GM18505 (cell line): Measurements from ENCODE around the gene YIPF2.

Source experiments
- ATAC-seq: cut with Tn5 transposase; IDR thresholded peaks from one replicate; pipeline ENCODE4 v1.9.1; 2021; ENCODE audit not compliant: unreplicated experiment
- POLR2A ChIP-seq: IDR thresholded peaks from 4 replicates; pipeline ENCODE4 v1.6.1; 2011; ENCODE audit warnings: borderline replicate concordance; ENCODE audit not compliant: insufficient read depth, insufficient read length; ENCODE audit errors: extremely low read depth

YIPF2 gene

DNA sequence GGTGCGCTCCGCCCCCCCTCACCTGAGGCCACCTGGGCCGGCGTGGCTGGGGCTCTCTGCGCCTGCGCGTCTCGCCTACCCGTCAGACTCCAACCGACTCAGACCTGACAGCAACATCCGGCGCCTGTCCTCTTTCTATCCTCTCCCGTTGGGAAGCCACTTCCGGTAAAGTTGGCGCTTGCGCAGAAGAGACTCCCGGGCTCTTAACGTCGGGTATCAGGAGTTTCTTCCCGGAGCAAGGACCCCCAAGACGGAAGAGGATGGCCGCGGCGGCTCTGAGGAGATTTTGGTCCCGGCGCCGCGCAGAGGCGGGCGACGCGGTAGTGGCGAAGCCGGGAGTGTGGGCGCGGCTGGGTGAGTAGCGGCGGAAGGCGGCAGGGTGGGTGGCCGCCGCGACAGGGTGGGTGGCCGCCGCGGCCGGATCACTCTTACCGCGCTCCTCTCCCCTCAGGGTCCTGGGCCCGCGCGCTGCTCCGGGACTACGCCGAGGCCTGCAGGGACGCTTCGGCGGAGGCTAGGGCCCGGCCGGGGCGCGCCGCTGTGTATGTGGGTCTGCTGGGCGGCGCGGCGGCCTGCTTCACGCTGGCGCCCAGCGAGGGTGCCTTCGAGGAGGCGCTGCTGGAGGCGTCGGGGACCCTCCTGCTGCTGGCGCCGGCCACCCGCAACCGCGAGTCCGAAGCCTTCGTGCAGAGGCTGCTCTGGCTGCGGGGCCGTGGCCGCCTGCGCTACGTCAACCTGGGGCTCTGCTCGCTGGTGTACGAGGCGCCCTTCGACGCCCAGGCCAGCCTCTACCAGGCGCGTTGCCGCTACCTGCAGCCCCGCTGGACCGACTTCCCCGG, at the start of gene YIPF2, which contains the start of gene TIMM29:
YIPF2 (minus strand) TSS at position 77 of the 839 bp plus-strand sequence. CDS start 229 bp downstream, outside the sequence.
TIMM29 (plus strand) TSS at position 249 of the 839 bp plus-strand sequence; CDS start at position 261, 12 bp downstream.
- peak; percentile 63 for ATAC-seq
- TF ChIP-seq POLR2A = peak; percentile 73

DNA sequence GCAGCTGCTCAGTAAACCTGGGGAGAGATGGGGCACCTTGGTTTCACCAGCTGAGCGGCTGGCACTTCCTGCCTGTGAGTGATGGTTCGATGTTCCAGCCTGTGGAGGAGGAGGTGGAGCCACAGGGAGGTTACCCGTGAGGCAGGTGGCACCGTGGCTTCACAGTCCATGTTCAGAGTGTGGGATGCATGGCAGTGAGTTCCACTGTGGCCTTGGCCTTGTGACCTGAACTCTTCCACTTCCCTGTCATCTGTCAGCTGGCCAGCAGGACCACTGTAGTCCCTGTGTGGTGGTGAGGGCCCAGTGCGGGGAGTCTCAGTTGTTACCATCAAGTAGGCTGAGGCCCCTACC, 49.3 kb upstream of the YIPF2 start:
- no peak for TF ChIP-seq POLR2A
- no peak for ATAC-seq

GRCh38 chr19:10976131-10976892, 47.9 kb upstream of the YIPF2 start:
- TF ChIP-seq POLR2A = no peak
- ATAC-seq = no peak

DNA sequence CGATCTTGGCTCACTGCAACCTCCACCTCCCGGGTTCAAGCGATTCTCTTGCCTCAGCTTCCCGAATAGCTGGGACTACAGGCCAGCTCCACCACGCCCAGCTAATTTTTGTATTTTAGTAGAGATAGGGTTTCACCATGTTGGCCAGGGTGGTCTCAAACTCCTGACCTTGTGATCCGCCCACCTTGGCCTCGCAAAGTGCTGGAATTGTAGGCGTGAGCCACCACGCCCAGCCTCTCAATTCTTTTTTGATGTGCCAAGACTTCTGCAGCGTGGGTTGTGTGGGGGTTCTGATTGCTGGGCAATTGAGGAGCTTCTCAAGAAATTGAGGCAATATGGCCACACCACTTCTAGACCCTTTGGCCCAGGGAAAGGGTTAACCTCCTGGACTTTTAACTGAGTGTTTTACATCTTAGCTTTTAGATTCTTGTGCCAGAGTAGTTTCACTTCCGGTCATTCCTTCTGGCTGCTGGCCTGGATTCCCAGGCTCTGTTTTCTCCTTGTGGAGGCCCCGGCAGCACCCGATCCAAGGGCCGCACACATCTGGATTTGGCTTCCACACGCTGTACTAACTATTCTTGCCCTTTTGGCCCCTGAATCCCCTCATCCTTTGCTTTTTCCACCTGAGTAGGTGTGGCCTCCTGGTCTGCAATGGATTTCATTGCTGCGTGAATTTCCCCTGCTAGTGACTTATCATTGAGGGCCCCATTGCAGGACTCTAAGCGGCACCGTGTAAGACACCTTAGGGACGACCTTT, 47.1 kb upstream of the YIPF2 start:
- ATAC-seq = no peak
- no peak for TF ChIP-seq POLR2A

DNA sequence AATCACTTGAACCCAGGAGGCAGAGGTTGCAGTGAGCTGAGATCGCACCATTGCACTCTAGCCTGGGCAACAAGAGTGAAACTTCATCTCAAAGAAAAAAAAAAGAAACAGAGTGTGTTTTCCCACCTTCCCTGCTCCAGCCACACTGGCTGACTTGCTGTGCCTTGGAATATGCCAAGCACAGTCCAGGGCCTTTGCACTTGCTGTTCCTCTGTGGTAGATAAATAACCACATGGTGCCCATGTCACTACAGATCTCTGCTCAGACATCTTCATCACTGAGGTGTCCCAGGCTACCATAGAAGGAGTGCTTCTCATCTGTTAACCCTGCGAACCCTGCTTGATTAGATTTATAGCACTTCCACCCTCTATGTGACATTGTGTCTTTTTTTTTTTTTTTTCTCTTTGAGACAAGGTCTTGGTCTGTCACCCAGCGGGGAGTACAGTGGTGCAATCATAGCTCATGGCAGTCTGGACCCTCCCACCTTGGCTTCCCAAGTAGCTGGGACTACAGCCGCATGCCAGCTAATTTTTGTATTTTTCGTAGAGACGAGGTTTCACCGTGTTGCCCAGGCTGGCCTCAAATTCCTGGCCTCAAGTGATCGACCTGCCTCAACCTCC, 42.8 kb upstream of the YIPF2 start:
- TF ChIP-seq POLR2A = no peak
- ATAC-seq = no peak

DNA sequence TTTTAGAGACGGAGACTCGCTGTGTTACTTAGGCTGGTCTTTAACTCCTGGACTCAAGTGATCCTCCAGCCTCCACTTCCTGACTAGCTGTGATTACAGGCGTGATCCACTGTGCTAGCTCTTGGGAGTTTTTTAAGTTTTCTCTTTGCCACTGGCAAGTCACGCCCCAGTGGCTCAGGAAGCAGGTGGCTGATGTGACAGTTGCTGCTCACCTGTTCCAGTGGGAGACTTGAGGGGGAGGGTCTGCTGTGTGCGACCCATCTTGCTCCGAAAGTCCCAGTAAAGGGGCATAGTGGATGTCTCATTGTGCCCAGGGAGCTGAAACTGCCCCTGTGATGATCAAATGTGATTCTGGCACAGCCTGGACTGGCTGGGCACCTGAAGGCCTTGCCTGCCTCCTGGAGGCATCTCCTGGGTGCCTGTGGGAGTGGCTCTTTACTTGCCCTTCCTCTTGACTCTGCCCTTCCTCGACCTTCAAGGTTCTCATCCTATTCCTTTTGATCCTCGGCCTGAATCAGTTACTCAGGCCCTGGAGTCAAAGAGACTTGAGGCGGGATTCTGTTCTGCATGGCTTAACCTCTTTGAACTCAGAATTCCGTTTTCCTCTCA, 40.2 kb upstream of the YIPF2 start:
- TF ChIP-seq POLR2A = no peak
- no peak for ATAC-seq

- no peak for ATAC-seq
- no peak for TF ChIP-seq POLR2A
These were observed 38.4 kb upstream of the YIPF2 start for GRCh38 chr19:10966809-10967208.

DNA sequence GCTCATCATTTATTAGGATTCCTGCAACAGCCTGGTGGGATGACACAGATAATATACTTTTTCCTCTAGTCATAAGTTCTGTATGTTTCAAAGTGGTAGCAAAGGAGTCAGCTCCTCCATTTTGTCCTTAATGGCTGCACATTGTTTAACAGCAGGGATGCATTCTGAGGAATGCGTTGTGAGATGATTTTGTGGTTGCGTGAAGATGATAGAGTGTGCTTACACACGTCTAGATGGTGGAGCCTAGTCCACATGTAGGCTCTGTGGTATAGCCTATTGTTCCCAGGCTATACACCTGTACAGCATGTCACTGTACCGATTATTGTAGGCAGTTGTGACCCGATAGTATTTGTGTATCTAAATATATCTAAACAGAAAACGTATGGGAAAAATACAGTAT, 37.0 kb upstream of the YIPF2 start:
- ATAC-seq = no peak

GRCh38 chr19:10964903-10965302, 36.5 kb upstream of the YIPF2 start:
- TF ChIP-seq POLR2A = no peak

More for the DNA sequence above, 37.0 kb upstream of the YIPF2 start:
- no peak for TF ChIP-seq POLR2A

DNA sequence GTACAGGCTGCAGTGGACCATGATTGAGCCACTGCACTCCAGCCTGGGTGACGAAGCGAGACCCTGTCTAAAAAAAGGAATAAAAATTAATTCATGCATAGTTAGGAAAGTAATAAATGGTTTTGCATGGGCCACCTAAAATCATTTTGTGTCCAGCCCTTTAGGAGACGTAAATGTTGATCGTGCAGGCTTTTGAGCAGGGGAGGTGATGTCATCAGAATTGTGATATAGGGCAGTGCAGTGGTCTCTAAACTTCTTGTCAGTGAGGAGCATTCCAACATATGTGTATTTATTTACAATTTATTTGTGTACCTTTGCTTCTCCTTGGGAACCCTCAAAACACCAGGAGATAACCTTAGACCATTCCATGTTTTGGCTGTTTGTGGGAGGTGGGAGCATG, 35.4 kb upstream of the YIPF2 start:
- no peak for ATAC-seq
- no peak for TF ChIP-seq POLR2A

More at GRCh38 chr19:10964903-10965302, 36.5 kb upstream of the YIPF2 start:
- ATAC-seq = no peak

DNA sequence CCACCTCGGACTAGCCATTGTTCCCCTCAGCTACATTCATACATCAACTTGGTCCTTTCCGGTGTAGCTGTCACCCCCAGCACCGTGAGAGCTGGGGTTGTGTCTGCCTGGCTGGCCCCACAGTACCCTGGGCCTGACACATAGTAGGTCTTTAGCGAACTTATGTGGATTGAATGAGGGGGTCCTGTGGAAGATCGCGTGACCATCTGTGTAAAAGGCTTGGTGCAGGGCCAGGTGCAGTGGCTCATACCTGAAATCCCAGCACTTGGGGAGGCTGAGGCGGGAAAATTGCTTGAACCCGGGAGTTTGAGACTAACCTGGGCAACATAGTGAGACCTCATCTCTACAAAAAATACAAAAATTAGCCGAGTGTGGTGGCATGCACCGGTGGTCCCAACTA, 34.4 kb upstream of the YIPF2 start:
- ATAC-seq = no peak
- TF ChIP-seq POLR2A = no peak

DNA sequence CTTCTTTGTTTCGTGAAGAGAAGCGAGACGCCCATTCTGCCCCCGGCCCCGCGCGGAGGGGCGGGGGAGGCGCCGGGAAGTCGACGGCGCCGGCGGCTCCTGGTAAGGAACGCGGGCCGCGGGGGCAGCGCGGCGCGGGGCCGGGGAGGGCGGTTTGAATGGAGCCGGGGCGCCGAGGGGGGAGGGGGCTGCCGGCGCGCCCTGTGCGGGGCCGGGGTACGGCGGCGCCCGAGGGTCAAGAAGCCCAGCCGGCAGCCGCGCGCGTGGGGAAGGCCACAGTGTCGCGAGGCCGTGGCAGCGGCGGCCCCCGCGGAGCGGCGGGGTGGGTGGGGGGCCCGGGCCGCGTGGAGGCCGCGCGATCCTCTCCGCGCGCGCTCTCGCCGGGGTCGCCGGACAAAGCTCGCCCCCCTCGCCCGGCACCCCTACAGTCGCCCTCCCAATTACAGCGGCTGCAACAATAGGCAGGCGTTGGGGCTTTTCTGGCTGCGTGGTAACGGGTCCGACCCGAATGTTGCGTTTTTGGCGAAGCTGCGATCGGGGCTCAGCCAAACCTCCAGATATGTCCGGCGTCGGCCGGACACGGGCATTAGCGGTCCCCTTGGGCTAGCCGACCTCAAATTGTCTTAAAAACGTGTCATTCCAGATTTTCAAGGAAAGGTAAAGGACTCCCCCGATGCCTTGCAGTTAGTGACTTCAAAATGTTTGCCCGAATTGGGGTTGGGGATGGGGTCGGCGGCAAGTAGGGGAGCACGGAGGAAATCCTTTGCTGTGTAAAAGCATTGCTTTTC, 32.8 kb upstream of the YIPF2 start:
- peak; percentile 43 for ATAC-seq
- no peak for TF ChIP-seq POLR2A
